COLO668 (cell line): ENCODE data around the gene RSPH3.
"Not testable (repeated sequence)": the region's sequence is repeated elsewhere in the genome, so short reads cannot be mapped to it uniquely, and the experiment has no call there.

Source experiments
- DNase-seq: peaks from one replicate; lab custom pipeline; 2025; ENCODE audit not compliant: unreplicated experiment; lab: John Stamatoyannopoulos, UW

RSPH3 gene

GRCh38 chr6:158977382-158977781 lies 22.6 kb downstream of the RSPH3 start:
- DNase-seq, result no peak

- DNase-seq, result no peak
Measured at GRCh38 chr6:158972241-158973233, 27.5 kb downstream of the RSPH3 start.

- DNase-seq, result no peak
Measured at GRCh38 chr6:158970640-158971275, 29.2 kb downstream of the RSPH3 start.

- DNase-seq, result no peak
Measured at GRCh38 chr6:158969148-158969547, 30.9 kb downstream of the RSPH3 start.

- no peak for DNase-seq
Measured at GRCh38 chr6:158963020-158963808, 36.8 kb downstream of the RSPH3 start.

- DNase-seq, result no peak
Measured at GRCh38 chr6:158962371-158962770, 37.6 kb downstream of the RSPH3 start.

GRCh38 chr6:158960026-158960425 lies 40.0 kb downstream of the RSPH3 start:
- no peak for DNase-seq

GRCh38 chr6:158959552-158959951 lies 40.5 kb downstream of the RSPH3 start:
- no peak for DNase-seq

GRCh38 chr6:158958504-158959386 lies 41.3 kb downstream of the RSPH3 start:
- DNase-seq, result no peak

GRCh38 chr6:158955255-158955654 lies 44.7 kb downstream of the RSPH3 start:
- DNase-seq, result no peak

GRCh38 chr6:158954753-158955152 lies 45.2 kb downstream of the RSPH3 start:
- DNase-seq, result no peak

GRCh38 chr6:158952011-158952410 lies 48.0 kb downstream of the RSPH3 start:
- DNase-seq, result not testable (repeated sequence)

- not testable (repeated sequence) for DNase-seq
Measured at GRCh38 chr6:158951565-158951964, 48.4 kb downstream of the RSPH3 start.

GRCh38 chr6:158947284-158947683 lies 52.7 kb downstream of the RSPH3 start:
- DNase-seq, result no peak

- DNase-seq, result no peak
Measured at GRCh38 chr6:158943380-158944032, 56.5 kb downstream of the RSPH3 start.

- no peak for DNase-seq
Measured at GRCh38 chr6:158942349-158942748, 57.7 kb downstream of the RSPH3 start.

- no peak for DNase-seq
Measured at GRCh38 chr6:158941246-158941645, 58.8 kb downstream of the RSPH3 start.

GRCh38 chr6:158939255-158940159 lies 60.5 kb downstream of the RSPH3 start:
- DNase-seq, result peak; percentile 10

- peak; percentile 10 for DNase-seq
Measured at GRCh38 chr6:158938811-158939254, 61.2 kb downstream of the RSPH3 start.
